Caco-2 (cell line): Measurements from ENCODE around the gene CNTN5. TPM values are rescaled to one million over a fixed set of nuclear protein-coding genes. Genes with fewer than 3 reads are reported as not detected.

Experiments used
- BruUV-seq: library from RNA; stranded (reverse); fragments of 400-500 nt; replicated peaks from 2 replicates; lab custom pipeline; 2021; lab: Mats Ljungman, UMichigan
- CTCF ChIA-PET: fragments of 300-600 bp; sonication (Branson Sonifier 250); formaldehyde crosslinking; loops from one replicate; lab custom pipeline; 2022; ENCODE audit warnings: antibody characterized with exemption; lab: Charles Lee
- POLR2A ChIA-PET: fragments of 300-600 bp; sonication (Branson Sonifier 250); formaldehyde crosslinking; loops from one replicate; lab custom pipeline; 2022; ENCODE audit warnings: antibody characterized with exemption; lab: Charles Lee
- DNase-seq, 2 experiments: peaks; one replicate each; pipeline versions ENCODE4 v3.0.0 to v3.0.0-alpha.2; 2020 to 2022
- H3K27me3 ChIP-seq: replicated peaks from 2 replicates; pipeline ENCODE4 v1.6.0; 2011; ENCODE audit warnings: low read length; ENCODE audit not compliant: control insufficient read depth, insufficient read depth
- H3K36me3 ChIP-seq: 2 replicates; pipeline ENCODE4 v1.5.1; 2011; ENCODE audit warnings: low read length; ENCODE audit not compliant: control insufficient read depth, insufficient read depth
- H3K4me1 ChIP-seq: fragments of 250-450 bp; sonication (Bioruptor Pico); 2 replicates; pipeline ENCODE4 v1.5.1; 2020; ENCODE audit warnings: mild to moderate bottlenecking
- H3K4me3 ChIP-seq: 2 replicates; pipeline ENCODE4 v1.5.1; 2011; ENCODE audit warnings: low read depth, mild to moderate bottlenecking, control low read depth, low read length
- H3K9me3 ChIP-seq: fragments of 250-450 bp; sonication (Bioruptor Pico); 2 replicates; pipeline ENCODE4 v1.5.1; 2020; ENCODE audit warnings: mild to moderate bottlenecking, moderate library complexity
- H3K27ac Mint-ChIP-seq: one replicate; pipeline ENCODE4 v1.8.0; 2022; ENCODE audit warnings: mixed read lengths; ENCODE audit not compliant: unreplicated experiment
- H3K27me3 Mint-ChIP-seq: one replicate; pipeline ENCODE4 v1.8.0; 2022; ENCODE audit warnings: mixed read lengths; ENCODE audit not compliant: insufficient read depth, unreplicated experiment
- H3K36me3 Mint-ChIP-seq: one replicate; pipeline ENCODE4 v1.8.0; 2022; ENCODE audit warnings: mild to moderate bottlenecking, mixed read lengths; ENCODE audit not compliant: insufficient read depth, unreplicated experiment
- H3K4me1 Mint-ChIP-seq: one replicate; pipeline ENCODE4 v1.8.0; 2022; ENCODE audit warnings: low read depth, mixed read lengths; ENCODE audit not compliant: unreplicated experiment
- H3K4me3 Mint-ChIP-seq: one replicate; pipeline ENCODE4 v1.8.0; 2022; ENCODE audit warnings: mild to moderate bottlenecking, moderate library complexity, mixed read lengths; ENCODE audit not compliant: unreplicated experiment
- H3K9me3 Mint-ChIP-seq: one replicate; pipeline ENCODE4 v1.8.0; 2022; ENCODE audit warnings: mixed read lengths; ENCODE audit not compliant: unreplicated experiment
- intact Hi-C: fragments of 100-400 bp; cut with micrococcal nuclease; formaldehyde crosslinking; loops from one replicate; pipeline ENCODE4 v1.10.0; 2022; ENCODE audit not compliant: unreplicated experiment
- total RNA-seq: library from RNA; stranded (reverse); gene quantifications from 2 replicates; pipeline ENCODE4 v1.2.3, GENCODE V29; 2022
- TF ChIP-seq, protein P1 (sequence below), 2 experiments: fragments of 200-600 bp in 1 of 2; IDR thresholded peaks; 1 replicate in 1 of 2; 2 replicates in 1 of 2; pipeline versions ENCODE4 v1.5.1 to v1.8.0; 2011 to 2022; ENCODE audit warnings: antibody characterized with exemption in 1 of 2, control low read depth in 1 of 2, inconsistent platforms in 1 of 2, low read depth in 1 of 2, low read length in 1 of 2, mild to moderate bottlenecking in 1 of 2, moderate library complexity in 1 of 2; ENCODE audit not compliant: insufficient read depth in 1 of 2, severe bottlenecking in 1 of 2, unreplicated experiment in 1 of 2

CNTN5 gene
- total RNA-seq, 1 experiment from 2014 or later, result 1.00 TPM

DNA sequence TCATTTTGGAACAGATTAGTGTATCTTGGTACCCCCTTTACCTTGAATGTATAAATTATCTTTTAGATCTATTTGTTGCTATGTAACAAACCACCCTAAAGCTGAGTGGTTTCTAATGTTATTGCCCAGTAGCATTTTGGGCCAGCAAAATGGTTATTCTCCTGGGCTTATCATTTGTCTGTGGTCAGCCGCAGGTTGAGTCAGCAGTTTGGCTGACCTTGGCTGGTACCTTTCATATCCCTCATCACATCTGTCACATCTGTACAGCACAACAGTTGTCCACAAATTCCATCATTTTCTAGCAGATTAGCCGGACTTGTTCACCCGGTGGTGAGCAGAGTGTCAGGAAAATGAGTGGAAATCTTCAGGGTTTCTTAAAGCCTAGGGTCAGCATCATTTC, 1077.8 kb downstream of the CNTN5 start:
- ChIA-PET CTCF (no interaction called here), POLR2A (no interaction called here)
- no peaks in the 10 kb centered on the region for H3K9me3 ChIP-seq
- DNase-seq, result no peak
- H3K4me3 Mint-ChIP-seq, result no peak overlapping the region
- BruUV-seq, result no TSS peak
- H3K9me3 Mint-ChIP-seq, result no peaks in the 10 kb centered on the region
- H3K4me3 ChIP-seq, result no peak overlapping the region
- no peaks in the 10 kb centered on the region for H3K36me3 ChIP-seq
- H3K36me3 Mint-ChIP-seq, result no peaks in the 10 kb centered on the region
- H3K4me1 Mint-ChIP-seq, result no peaks in the 10 kb centered on the region
- TF ChIP-seq, protein P1, sequence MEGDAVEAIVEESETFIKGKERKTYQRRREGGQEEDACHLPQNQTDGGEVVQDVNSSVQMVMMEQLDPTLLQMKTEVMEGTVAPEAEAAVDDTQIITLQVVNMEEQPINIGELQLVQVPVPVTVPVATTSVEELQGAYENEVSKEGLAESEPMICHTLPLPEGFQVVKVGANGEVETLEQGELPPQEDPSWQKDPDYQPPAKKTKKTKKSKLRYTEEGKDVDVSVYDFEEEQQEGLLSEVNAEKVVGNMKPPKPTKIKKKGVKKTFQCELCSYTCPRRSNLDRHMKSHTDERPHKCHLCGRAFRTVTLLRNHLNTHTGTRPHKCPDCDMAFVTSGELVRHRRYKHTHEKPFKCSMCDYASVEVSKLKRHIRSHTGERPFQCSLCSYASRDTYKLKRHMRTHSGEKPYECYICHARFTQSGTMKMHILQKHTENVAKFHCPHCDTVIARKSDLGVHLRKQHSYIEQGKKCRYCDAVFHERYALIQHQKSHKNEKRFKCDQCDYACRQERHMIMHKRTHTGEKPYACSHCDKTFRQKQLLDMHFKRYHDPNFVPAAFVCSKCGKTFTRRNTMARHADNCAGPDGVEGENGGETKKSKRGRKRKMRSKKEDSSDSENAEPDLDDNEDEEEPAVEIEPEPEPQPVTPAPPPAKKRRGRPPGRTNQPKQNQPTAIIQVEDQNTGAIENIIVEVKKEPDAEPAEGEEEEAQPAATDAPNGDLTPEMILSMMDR (IDR thresholded peaks at IDR 0.05; ENCODE audit: insufficient read depth in 1 of 2, low read depth in 1 of 2, low read length in 1 of 2, severe bottlenecking in 1 of 2, unreplicated experiment in 1 of 2), result no peak
- peaks cover 3% of the 10 kb centered on the region for H3K27me3 Mint-ChIP-seq
- H3K27me3 ChIP-seq, result no peaks in the 10 kb centered on the region
- intact Hi-C loops, result no loop called here
- H3K27ac Mint-ChIP-seq, result no peak overlapping the region
- H3K4me1 ChIP-seq, result no peaks in the 10 kb centered on the region

DNA sequence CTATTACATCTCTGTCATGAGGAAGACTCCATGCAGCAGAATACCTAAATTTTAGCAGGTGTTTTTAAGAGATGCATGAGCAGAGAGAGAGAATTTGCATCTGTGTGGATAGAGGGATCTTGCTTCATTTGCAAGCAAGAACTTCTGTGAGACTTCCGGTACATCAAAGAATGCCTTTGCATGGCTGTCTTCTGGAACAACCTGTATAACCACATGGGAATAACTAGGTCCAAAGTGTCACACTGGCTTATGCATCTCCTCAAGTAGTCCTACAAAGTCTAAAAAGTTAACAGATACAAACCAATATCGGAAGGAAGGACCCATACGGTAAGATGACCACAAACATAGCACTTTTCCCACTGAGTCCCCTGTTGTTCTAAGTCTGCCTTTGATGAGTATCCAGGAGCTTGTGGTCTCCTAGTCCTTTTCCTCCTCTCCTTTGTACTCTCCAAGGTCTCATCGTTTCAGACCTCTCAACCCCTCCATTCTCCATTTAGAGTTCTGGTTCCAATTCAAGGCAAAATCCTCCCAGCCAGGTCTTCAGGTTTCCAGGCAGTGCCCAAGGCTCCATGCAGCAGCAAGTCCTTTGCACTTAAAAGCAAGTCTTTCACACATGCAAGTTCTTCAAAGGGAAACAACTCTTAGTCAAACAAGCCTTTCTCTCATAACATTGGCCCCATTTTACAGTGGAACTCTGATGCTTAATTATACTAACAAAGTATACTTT, 1084.7 kb downstream of the CNTN5 start:
- Histone ChIP-seq H3K27me3 (no peaks in the 10 kb centered on the region), H3K4me1 (no peaks in the 10 kb centered on the region), H3K4me3 (no peak overlapping the region), H3K9me3 (no peaks in the 10 kb centered on the region), H3K36me3 (no peaks in the 10 kb centered on the region)
- no peaks in the 10 kb centered on the region for H3K36me3 Mint-ChIP-seq
- TF ChIP-seq, protein P1 (IDR thresholded peaks at IDR 0.05; ENCODE audit: insufficient read depth in 1 of 2, low read depth in 1 of 2, low read length in 1 of 2, severe bottlenecking in 1 of 2, unreplicated experiment in 1 of 2), result no peak
- peaks cover 11% of the 10 kb centered on the region for H3K4me1 Mint-ChIP-seq
- no TSS peak for BruUV-seq
- no peak for DNase-seq
- POLR2A ChIA-PET, result no interaction called here
- CTCF ChIA-PET, result no interaction called here
- H3K27ac Mint-ChIP-seq, result no peak overlapping the region
- intact Hi-C loops, result no loop called here
- no peaks in the 10 kb centered on the region for H3K9me3 Mint-ChIP-seq
- peaks cover 2% of the 10 kb centered on the region for H3K27me3 Mint-ChIP-seq
- H3K4me3 Mint-ChIP-seq, result no peak overlapping the region

DNA sequence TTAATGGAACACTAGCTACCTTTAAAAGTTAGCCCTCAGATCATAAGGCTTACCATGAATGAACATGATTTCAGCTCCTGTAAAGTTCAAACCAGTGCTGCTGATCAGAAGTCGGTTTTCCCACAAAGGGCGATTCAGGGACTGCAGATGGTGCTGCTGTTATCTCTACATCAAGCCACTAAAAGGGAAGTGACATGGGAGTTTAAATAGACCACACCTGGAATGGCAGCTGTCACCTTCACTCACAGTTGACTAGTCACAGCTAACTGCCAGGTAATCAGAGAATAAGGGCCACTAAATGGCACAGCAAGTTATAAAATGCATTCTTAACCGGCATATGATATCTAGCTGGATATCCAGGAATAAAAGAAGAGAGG, 1085.2 kb downstream of the CNTN5 start:
- no peak for DNase-seq
- TF ChIP-seq, protein P1 (IDR thresholded peaks at IDR 0.05; ENCODE audit: insufficient read depth in 1 of 2, low read depth in 1 of 2, low read length in 1 of 2, severe bottlenecking in 1 of 2, unreplicated experiment in 1 of 2), result no peak
- H3K9me3 ChIP-seq, result no peaks in the 10 kb centered on the region
- Mint-ChIP-seq H3K27me3 (peaks cover 2% of the 10 kb centered on the region), H3K9me3 (no peaks in the 10 kb centered on the region), H3K36me3 (no peaks in the 10 kb centered on the region), H3K4me3 (no peak overlapping the region), H3K27ac (no peak overlapping the region), H3K4me1 (peaks cover 11% of the 10 kb centered on the region)
- intact Hi-C loops, result no loop called here
- no peaks in the 10 kb centered on the region for H3K36me3 ChIP-seq
- ChIA-PET POLR2A (no interaction called here), CTCF (no interaction called here)
- no peaks in the 10 kb centered on the region for H3K4me1 ChIP-seq
- H3K4me3 ChIP-seq, result no peak overlapping the region
- H3K27me3 ChIP-seq, result no peaks in the 10 kb centered on the region
- no TSS peak for BruUV-seq
